ENCODE measurements around the gene TRIM67.
"Not testable (repeated sequence)": the region's sequence is repeated elsewhere in the genome, so short reads cannot be mapped to it uniquely, and the experiment has no call there.

Gene TRIM67

DNA sequence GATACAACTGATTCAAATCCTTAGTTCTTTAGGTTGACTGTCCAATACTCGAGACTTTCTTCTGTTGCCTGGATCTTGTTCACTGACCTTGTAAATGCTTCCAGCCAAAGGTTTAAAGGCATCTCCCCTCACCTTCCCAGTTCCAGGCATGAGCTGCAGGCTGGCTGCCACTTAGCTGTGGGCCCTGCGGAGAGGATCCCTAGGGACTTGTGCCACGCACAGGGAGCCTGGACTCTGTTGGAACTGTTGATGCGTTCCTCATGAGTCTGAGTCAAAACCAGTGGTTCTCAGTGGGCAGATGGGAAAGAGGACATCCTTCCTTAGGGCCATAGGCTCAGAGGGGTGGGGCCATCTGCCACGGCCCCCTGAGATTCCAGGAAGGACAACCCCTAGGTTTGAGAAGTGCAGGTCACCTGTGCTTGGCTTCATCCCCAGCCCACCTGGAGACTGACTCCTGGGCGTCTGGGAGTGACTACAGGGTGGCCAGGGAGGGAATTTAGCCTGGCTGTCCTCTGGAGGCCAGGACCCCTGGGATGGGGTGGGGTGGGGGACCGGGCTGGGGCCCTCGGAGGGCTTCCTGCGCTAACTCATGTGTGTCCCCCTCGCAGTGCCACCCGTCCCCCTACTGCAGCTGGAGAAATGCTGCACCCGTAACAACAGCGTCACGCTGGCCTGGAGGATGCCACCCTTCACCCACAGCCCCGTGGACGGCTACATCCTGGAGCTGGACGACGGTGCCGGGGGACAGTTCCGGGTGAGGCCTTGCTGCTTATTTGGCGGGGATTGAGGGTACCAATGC lies 41.6 kb downstream of the TRIM67 start:
- DNase-seq (ENCODE audit: low read depth in 2 of 2), result no peak

DNA sequence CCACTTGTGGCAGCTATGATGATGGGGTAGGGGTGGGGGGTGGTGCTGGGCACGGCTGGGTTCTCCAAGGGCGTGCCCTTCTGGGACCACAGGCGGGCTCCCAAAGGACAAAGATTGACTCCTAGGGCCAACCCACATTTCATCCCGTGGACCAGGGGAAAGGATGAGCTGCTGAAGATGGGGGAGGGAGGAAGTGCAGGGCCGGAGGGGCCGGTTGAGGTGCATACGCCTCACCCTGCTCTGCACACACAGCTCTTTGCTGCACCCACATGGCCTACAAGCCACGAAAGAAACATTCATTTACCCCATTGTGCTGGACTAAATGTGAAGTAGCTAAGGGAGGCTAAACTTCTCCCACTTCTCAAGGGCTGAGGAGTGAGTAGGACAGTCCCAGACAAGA lies 45.0 kb downstream of the TRIM67 start:
- no peak for DNase-seq (ENCODE audit: low read depth in 2 of 2)

DNA sequence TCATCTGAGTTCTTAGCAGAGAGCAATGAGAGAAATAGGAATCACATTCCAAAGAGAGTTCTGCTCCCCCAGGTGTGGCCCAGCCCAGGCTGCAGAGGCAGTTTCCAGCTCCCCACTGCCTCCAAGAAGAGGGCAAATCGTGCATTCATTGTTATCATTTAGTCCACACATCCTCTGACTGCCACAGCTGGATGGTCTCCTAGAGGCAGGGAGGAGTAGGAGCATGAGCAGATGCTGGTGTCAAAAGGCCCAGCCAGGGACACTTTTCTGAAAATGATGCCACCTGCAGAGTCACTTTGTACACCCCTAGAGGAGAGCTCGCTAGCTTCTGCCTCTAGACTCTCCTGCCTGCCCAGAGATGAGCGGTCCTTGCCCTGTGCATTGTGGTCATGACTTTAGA lies 45.6 kb downstream of the TRIM67 start:
- no peak for DNase-seq (ENCODE audit: low read depth in 2 of 2)

DNA sequence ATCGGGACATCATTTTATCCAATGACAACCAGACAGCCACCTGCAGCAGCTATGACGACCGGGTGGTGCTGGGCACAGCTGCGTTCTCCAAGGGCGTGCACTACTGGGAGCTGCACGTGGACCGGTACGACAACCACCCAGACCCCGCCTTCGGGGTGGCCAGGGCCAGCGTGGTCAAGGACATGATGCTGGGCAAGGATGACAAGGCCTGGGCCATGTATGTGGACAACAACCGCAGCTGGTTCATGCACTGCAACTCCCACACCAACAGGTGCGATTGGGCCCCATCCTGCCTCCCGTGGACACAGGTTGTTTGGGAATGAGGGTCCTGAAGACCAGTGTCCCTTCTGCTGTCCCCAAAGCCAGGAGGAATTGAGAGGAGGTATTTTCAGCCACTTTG lies 47.1 kb downstream of the TRIM67 start:
- no peak for DNase-seq (ENCODE audit: low read depth in 2 of 2)

DNA sequence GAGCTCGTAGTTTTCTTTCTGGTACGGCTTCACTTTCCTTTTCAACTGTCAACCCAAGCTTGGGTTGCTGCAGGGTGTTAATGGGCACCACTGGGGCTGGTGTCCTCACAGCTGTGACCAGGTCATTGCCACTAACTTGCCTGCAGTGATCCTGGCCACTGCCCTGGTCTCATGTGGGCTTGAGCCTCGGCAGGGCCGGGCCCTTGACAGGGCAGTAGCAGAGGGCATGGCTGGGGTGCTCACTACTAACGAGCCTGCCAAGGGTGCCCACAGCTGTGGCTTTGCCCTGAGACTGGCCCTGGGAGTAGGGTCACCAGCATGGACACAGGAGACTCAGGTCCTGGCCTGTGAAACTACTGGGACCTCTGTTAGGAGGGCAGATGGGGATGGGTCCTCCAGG lies 47.7 kb downstream of the TRIM67 start:
- no peak for DNase-seq (ENCODE audit: low read depth in 2 of 2)

DNA sequence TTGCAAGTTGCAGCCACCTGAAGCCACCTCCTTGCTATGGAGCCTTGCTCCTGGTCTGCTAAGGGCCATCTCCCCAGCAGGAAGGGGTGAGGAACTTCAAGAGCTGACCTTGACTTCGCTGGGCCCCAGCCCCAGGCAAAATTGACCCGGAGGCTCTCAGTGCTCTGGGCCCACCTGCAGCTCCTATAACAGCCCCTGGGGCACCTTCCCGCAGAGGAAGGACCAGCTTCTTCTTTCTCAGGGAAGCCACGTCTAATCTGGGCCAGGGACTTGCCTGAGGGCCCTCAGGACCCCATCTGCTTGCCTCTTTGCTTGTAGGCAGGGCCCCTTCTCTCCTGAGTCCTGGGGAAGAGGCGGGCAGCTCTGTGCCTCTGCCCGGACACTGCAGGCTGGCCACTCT lies 48.3 kb downstream of the TRIM67 start:
- DNase-seq (ENCODE audit: low read depth in 2 of 2), result no peak

DNA sequence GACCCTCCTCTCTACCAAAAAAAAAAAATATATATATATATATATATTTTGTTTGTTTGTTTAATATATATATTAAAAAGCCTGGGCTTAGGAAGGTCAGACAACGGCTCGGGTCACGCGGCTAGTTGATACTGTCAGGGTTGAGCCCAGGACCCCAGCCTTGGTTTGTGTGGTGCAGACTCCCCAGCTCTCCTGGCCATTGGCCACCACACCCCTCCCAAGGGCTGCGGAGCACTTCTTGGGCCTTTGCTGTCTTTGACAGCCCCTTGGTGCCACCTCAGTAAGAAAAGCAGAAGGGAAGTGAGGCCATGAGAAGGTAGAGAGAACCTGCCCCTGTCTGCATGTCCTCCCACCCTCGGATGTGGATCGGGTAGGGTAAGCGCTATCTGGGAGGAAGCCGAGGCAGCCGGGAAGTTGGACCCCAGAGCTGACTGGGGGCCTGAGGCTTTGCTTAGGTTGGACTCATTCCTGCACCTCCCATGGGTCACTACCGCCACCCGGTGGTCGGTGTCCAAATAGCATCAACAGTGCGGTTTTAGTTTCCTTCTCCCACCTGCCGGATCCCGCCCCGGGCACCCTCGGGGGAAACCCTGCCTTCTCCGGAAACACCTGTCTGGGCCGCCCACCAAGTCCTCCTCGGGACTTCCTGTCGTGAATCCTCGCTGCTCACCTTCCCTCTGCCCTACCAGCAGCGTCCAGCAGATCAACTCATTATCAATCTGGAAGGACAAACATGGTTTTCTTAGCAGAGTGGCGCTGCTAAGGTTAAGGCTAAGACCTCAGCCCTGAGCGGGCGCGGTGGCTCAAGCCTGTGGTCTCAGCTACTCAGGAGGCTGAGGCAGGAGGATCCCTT lies 49.4 kb downstream of the TRIM67 start:
- peak; percentile 83 for DNase-seq (ENCODE audit: low read depth in 2 of 2)

DNA sequence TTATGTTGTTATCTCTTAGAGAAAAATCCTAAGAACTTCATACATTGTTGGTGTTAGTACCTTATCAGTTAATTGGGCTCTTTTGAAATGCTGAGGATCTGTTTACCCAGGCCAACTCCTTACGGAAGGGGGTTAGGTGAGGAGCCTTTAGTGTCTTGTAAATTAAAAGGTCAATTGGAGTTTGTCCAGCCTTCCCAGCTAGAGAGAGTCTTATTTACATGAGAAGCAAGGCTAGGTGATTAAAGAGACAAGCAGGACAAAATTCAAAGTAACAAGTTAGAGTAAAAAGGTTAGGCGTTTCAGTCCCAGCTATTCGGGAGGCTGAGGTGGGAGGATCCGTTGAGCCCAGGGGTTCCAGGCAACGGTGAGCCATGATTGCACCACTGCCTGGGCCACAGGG lies 50.4 kb downstream of the TRIM67 start:
- DNase-seq (ENCODE audit: low read depth in 2 of 2), result not testable (repeated sequence)

DNA sequence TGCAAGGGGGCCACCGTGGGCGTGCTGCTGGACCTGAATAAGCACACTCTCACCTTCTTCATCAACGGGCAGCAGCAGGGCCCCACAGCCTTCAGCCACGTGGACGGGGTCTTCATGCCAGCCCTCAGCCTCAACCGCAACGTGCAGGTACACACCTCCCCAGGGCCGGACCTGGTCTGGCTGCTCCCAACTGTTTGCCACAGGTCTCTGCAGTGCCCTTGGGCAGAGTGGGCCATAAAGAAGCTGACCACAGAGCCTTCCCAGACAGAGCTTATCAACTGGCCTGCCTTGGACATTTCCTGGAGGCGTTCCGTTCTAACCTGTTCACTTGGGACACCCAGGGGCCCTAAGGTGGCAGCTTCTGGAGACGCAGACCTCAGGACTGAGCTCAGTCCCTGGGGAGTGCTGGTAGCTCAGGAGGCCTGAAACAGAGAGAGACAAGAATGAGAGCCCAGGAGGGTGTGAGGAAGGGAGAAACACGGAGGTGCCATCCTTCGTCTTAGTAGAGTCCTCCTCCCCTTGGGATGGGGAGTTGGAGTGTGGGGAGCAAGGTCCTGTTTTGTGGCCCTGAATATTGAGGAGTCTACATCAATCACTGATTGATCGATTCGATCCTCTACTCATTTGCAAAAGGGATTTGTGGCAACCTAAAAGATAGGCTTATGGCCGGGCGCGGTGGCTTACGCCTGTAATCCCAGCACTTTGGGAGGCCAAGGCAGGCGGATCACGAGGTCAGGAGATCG lies 52.1 kb downstream of the TRIM67 start:
- no peak for DNase-seq (ENCODE audit: low read depth in 2 of 2)

DNA sequence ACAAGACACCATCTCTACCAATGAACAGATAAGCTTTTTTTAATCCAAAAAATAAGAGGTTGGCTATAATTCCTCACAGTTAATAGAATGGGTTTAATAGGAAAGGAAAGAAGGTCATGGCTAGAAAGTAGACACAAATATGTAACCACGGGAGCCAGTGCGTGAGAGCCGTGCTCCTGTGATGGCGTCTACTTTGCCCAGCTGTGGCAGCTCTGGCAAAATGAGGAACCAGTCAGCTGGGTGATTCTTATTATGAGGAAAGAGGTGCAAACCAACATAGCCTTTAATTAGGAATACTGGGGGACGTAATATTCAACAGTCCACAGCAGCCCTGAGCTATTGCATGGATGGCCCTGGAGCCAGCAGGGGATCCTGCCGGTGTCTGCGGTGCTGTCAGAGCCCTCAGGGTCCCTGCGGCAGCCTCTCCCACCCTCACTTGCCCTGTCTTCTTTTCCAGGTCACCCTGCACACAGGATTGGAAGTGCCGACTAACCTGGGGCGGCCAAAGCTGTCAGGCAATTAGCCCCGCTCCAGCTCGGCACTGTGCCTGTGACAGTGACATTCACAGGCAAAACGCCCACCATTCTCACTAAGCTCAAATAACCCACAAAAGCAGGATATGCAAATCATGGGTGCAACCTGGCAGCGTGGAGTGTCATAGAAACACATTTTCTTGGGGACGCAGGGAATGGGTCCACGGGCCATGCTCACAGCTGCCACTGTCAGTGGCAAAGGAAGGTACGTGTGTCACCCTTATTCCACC lies 53.2 kb downstream of the TRIM67 start:
- peak in 1 of 2 donors; percentile 0 for DNase-seq (ENCODE audit: low read depth in 2 of 2)

DNA sequence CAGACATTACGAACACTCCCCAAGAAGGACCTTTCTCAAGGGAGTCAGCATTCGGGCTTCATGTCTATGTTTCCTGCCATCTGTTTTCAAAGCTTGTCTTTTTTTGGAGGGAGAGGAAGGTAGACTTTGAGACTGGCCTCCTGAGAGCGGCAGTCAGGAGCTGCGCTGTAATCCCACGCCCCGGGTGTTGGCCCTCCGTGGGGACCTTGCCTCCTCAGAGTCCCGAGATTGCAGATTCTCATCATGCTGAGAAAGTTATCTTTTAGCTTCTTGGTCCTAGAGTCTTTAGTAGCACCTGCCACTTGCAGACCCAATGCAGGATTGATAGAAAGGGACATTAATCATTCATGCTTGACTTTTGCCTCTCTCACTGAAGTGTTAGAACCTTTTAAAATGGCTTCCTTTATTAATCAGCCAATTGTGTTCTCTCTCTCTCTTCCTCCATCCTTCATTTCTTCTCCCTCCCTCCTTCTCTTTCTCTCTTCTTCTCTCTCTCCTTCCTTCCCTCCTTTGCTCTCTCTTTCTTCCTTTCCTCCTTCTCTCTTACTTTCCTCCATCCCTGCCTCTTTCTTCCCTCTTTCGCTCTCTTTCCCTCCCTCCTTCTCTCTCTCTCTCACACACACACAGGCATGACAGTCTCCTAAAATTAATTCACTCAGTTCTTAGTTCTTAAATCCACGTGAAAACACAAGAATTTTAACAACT lies 54.0 kb downstream of the TRIM67 start:
- DNase-seq (ENCODE audit: low read depth in 2 of 2), result no peak

DNA sequence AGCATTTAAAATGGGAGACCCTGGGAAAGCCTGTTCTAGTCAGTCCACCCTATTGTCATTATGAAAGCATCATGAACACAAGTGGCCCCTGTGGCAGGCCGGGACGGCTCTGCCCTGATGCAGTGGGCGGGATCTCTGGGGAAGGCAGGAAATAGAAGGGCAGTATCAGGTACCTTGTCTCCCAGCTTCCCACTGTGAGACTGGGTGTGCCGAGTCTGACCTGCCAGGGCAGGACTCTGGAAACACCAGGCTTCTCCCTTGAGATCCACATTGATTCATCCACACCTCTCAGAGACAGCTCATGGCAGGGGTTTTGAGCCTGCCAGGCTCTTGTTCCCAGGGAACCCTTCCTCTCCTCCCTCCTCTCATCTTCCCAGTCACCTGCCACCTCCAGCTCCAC lies 54.6 kb downstream of the TRIM67 start:
- no peak for DNase-seq (ENCODE audit: low read depth in 2 of 2)

DNA sequence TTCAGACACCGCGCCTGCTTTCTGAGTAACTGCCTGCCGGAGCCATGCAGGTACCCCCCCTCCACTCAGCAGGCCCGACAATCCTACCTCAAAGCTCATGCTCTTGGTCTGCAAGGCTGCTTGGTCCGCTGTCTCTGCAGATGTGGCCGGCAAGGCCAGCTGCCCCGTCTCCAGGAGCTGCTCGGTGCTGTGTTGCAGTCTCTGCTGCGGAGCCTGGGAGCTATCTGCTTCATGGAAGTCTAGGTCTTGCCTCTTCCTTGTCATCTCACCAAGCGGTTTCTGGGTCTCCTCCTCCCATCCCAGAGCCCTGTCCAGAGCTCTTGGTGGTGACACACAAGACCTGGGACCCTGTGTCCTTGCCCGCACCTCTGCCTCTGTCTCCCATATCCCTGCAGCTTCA lies 55.2 kb downstream of the TRIM67 start:
- DNase-seq (ENCODE audit: low read depth in 2 of 2), result no peak

DNA sequence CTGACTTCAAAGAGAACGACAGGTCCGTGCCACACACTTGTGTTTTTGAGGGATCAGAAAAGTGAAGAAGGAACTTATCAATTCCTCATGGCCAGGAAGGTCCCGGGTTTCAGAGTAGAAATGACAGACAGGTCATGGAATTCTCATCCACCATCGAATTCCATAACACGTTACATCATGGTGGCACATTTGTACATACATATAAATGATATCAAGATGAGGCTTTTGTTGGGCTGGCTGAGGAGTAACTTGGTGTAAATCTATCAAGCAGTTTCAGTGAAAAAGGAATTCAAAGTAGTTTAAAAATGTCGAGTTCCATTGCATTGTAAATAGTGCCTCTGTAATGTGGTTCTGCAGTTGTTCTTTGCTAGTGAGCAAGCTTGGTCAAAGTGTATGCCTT lies 56.2 kb downstream of the TRIM67 start:
- DNase-seq (ENCODE audit: low read depth in 2 of 2), result no peak

DNA sequence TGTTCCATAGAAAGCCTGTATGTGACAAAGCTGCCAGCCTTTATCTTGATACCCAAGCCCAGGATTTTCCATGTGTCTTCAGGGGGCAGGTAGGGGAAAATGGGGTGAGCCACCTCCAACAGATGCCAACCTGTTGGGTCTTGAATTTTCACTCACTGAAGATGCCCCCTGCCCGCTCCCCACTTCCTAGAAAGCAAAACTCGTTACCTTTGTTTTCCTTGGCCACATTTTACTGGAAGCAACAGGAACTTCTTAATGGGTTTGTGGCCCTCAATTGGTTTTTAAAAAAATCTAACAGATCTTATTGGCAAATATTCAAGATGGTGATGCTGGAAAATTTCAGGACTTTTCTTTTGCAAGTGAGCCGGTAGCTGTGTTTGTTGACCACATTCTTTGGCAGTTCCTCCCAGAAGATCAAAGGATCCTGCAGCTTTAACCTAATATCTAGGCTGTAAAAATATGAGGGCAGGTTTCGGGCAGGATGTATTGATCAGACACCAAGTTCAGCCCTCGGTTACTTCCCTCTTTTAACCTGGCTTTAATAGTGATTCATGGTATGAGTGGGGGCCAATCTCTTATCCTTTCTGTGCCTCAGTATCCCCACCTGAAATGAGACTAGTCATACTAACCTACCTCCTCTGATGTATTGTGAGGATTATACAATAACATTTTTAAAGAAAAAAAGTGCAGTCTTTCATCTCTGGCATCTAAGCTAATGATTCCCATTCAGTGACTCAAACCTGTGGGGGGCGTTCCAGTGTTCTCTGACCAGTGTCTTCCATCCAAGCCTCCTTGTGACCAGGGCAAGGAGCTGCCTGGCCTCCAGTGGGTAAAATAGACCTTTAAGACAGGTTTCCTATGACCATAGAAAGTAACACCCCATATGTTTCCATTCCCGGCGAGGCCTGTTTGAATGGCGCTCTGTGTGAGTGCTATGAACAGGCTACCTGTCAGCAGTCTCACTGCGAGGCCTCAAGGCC lies 57.9 kb downstream of the TRIM67 start:
- no peak for DNase-seq (ENCODE audit: low read depth in 2 of 2)

DNA sequence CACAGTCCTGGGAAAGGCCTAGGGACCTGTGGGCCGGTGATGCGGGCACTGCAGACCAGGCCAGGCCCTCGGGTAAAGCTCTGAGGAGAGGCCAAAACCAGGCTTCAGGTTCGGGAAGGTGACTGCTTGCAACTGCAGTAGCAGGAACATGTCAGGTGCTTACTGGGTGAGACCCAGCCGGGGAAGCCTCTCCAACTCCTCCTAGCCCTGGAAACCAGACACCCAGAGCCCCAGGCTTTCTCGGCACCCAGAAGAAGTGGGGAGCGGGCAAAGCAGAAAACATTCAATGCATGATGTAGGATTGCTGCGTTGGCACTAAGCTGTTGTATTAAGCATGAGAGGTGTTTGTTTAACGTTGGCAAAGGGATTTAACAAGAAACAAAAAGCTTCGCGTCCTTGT lies 58.9 kb downstream of the TRIM67 start:
- no peak for DNase-seq (ENCODE audit: low read depth in 2 of 2)

DNA sequence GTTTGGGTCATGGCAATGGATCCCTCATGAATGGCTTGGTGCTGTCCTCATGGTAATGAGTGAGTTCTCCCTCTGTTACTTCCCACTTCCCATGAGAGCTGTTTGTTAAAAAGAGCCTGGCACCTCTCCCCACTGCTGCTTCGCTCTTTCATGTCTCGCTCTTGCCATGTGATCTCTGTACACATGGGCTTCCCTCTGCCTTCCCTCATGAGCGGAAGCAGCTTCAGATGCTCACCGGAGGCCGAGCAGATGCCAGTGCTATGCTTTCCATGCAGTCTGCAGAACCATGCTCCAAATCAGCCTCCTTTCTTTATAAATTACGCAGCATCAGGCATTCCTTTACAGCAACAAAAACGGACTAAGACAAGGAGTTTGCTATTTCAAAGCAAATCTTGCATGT lies 64.3 kb downstream of the TRIM67 start:
- no peak for DNase-seq (ENCODE audit: low read depth in 2 of 2)

DNA sequence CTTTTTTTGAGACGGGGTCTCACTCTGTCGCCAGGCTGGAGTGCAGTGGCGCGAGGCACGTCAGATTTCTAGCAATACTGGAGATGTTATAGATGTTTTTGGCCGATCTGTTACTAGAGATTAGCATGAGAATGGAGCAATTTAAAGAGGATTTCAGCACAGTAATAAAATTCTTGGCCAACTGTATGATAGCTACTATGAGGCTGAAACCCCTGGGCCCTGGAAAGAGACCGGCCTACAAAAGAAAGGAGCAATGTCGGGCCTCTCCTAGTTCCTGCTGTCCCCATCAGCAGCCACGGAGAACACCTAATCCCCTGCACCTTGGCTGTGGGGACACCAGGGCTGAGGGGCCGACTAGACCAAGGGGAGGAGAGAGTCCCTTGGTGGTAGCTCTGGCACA lies 69.7 kb downstream of the TRIM67 start:
- no peak for DNase-seq (ENCODE audit: low read depth in 2 of 2)

DNA sequence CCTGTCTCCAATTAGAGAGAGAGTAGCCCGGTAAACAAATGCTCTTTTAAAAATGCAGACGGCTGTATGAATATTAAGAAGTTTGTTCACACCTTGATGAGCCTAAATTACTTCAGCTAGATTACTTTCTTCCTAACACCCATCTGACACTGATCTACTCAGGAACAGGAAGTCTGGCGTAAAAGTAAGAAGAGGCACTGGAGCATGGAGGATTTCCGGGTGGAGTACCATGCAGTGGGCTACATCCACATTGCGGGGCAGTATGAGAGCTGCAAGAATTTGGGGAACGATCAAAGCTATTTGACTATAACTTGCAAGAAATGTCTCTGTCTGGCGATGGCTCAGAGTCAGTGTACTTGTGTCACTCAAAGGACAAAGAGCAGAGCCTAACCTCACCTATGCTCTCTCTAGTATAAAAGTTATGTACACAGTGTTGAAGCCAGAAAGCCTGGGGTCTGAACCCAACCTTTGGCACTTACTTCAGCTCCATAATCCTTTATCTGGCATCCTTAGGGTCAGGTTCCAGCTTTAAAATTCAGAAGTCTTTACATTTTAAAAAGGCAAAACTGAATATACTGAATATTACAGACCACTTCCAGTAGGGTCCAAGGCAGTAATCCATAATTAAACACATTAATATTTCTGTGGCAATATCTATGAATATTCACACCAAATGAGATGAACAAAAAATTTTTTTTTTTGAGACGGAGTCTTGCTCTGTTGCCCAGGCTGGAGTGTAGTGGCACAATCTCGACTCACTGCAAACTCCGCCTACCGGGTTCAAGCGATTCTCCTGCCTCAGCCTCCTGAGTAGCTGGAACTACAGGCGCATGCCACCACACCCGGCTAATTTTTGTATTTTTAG lies 71.2 kb downstream of the TRIM67 start:
- DNase-seq (ENCODE audit: low read depth in 2 of 2), result no peak

Measured in stimulated activated CD8-positive, alpha-beta memory T cell treated with anti-CD3 and anti-CD28 coated beads, Interleukin-15, amount 100 ng/mL, for 48 hours (primary cell).